WTC11 (cell line): ENCODE data around the gene ZNF684. TPM values are rescaled to one million over a fixed set of nuclear protein-coding genes. Genes with fewer than 3 reads are reported as not detected.
A peak's percentile ranks its signal among the peaks of the same experiment; 100 is the strongest.

Experiments
- ATF1 ChIP-seq: sonication (generic); formaldehyde crosslinking; IDR thresholded peaks from 2 replicates; pipeline ENCODE4 v1.8.1; 2023; ENCODE audit warnings: mild to moderate bottlenecking, moderate library complexity, missing genetic modification reagents
- ATF3 ChIP-seq: sonication (generic); formaldehyde crosslinking; conservative IDR thresholded peaks from 2 replicates; pipeline ENCODE4 v1.8.1; 2022; ENCODE audit warnings: mild to moderate bottlenecking, missing genetic modification reagents
- CDX4 ChIP-seq: fragments of 250-450 bp; sonication (Bioruptor Pico); IDR thresholded peaks from 2 replicates; pipeline ENCODE4 v1.9.0; 2021; ENCODE audit warnings: moderate library complexity, mild to moderate bottlenecking, inconsistent platforms, borderline replicate concordance
- E2F5 ChIP-seq: sonication (generic); formaldehyde crosslinking; IDR thresholded peaks from 2 replicates; pipeline ENCODE4 v1.8.1; 2022; ENCODE audit warnings: mild to moderate bottlenecking, moderate library complexity, missing genetic modification reagents
- ETV6 ChIP-seq: sonication (generic); formaldehyde crosslinking; IDR thresholded peaks from 2 replicates; pipeline ENCODE4 v1.8.1; 2022; ENCODE audit warnings: mild to moderate bottlenecking, missing genetic modification reagents
- KAT7 ChIP-seq: sonication (generic); formaldehyde crosslinking; IDR thresholded peaks from 2 replicates; pipeline ENCODE4 v1.8.1; 2023; ENCODE audit warnings: missing genetic modification reagents, mild to moderate bottlenecking, borderline replicate concordance
- MAX ChIP-seq: sonication (generic); formaldehyde crosslinking; IDR thresholded peaks from 2 replicates; pipeline ENCODE4 v1.8.0; 2022; ENCODE audit warnings: mild to moderate bottlenecking, missing genetic modification reagents
- MYBL2 ChIP-seq: sonication (generic); formaldehyde crosslinking; IDR thresholded peaks from 2 replicates; pipeline ENCODE4 v1.8.1; 2023; ENCODE audit warnings: mild to moderate bottlenecking, moderate library complexity, missing genetic modification reagents
- PRRX2 ChIP-seq: fragments of 250-450 bp; sonication (Bioruptor Pico); IDR thresholded peaks from 2 replicates; pipeline ENCODE4 v1.8.0; 2021; ENCODE audit warnings: mild to moderate bottlenecking
- RELA ChIP-seq: sonication (generic); formaldehyde crosslinking; IDR thresholded peaks from 2 replicates; pipeline ENCODE4 v1.8.1; 2022; ENCODE audit warnings: missing genetic modification reagents, mild to moderate bottlenecking, borderline replicate concordance
- SMAD3 ChIP-seq: sonication (generic); formaldehyde crosslinking; IDR thresholded peaks from 2 replicates; pipeline ENCODE4 v1.8.0; 2022; ENCODE audit warnings: missing genetic modification reagents, mild to moderate bottlenecking, borderline replicate concordance
- SP1 ChIP-seq: sonication (generic); formaldehyde crosslinking; conservative IDR thresholded peaks from 2 replicates; pipeline ENCODE4 v1.8.1; 2022; ENCODE audit warnings: missing genetic modification reagents
- TCF7 ChIP-seq: sonication (generic); formaldehyde crosslinking; IDR thresholded peaks from 2 replicates; pipeline ENCODE4 v1.8.0; 2022; ENCODE audit warnings: mild to moderate bottlenecking, low read depth, missing genetic modification reagents, moderate library complexity
- TEAD1 ChIP-seq: sonication (generic); formaldehyde crosslinking; IDR thresholded peaks from 2 replicates; pipeline ENCODE4 v1.8.0; 2022; ENCODE audit warnings: mild to moderate bottlenecking, missing genetic modification reagents
- TEAD4 ChIP-seq: sonication (generic); formaldehyde crosslinking; IDR thresholded peaks from 2 replicates; pipeline ENCODE4 v1.8.0; 2022; ENCODE audit warnings: mild to moderate bottlenecking, missing genetic modification reagents
- USF1 ChIP-seq: sonication (generic); formaldehyde crosslinking; IDR thresholded peaks from 2 replicates; pipeline ENCODE4 v1.8.0; 2022; ENCODE audit warnings: mild to moderate bottlenecking, missing genetic modification reagents
- ZNF219 ChIP-seq: sonication (generic); formaldehyde crosslinking; IDR thresholded peaks from 2 replicates; pipeline ENCODE4 v1.8.0; 2023; ENCODE audit warnings: missing genetic modification reagents, mild to moderate bottlenecking, borderline replicate concordance
- ZNF232 ChIP-seq: sonication (generic); formaldehyde crosslinking; IDR thresholded peaks from 2 replicates; pipeline ENCODE4 v1.8.0; 2022; ENCODE audit warnings: mild to moderate bottlenecking, missing genetic modification reagents
- ZNF423 ChIP-seq: fragments of 250-450 bp; sonication (Bioruptor Pico); IDR thresholded peaks from 2 replicates; pipeline ENCODE4 v2.1.2; 2022; ENCODE audit warnings: mild to moderate bottlenecking, moderate library complexity
- total RNA-seq: library from RNA; stranded (reverse); gene quantifications from 3 replicates; pipeline ENCODE4 v1.2.3, GENCODE V29; 2021
- TF ChIP-seq, protein P1 (sequence below): sonication (generic); formaldehyde crosslinking; IDR thresholded peaks from 2 replicates; pipeline ENCODE4 v1.8.0; 2023; ENCODE audit warnings: mild to moderate bottlenecking, missing genetic modification reagents
- TF ChIP-seq, protein P2 (sequence below): sonication (generic); formaldehyde crosslinking; IDR thresholded peaks from 2 replicates; pipeline ENCODE4 v1.8.1; 2022; ENCODE audit warnings: missing genetic modification reagents, borderline replicate concordance
- TF ChIP-seq, protein P3 (sequence below): sonication (generic); formaldehyde crosslinking; IDR thresholded peaks from 2 replicates; pipeline ENCODE4 v1.8.0; 2022; ENCODE audit warnings: missing genetic modification reagents

ZNF684 gene
- total RNA-seq, 1 experiment from 2014 or later, result 9.8 TPM

GRCh38 chr1:40508375-40509341 is 22.8 kb upstream of the ZNF684 start, which contains the start of gene EXO5 (continued):
- TF ChIP-seq E2F5 (peak; percentile 63), SP1 (CRISPR knock-in tag) (0 out of 2 replicates have a peak, but pooled peaks have one; percentile 52), TEAD1 (CRISPR knock-in tag) (peak; percentile 47; the same call in 1 of the 2 replicates), ATF3 (CRISPR knock-in tag) (no peak), MYBL2 (peak; percentile 39; the same call in 1 of the 2 replicates), TEAD4 (CRISPR knock-in tag) (no peak), USF1 (CRISPR knock-in tag) (peak; percentile 37; the same call in 1 of the 2 replicates), TCF7 (CRISPR knock-in tag) (no peak), ZNF219 (CRISPR knock-in tag) (no peak), SMAD3 (CRISPR knock-in tag) (no peak), PRRX2 (CRISPR knock-in tag) (no peak), ATF1 (CRISPR knock-in tag) (peak; percentile 29; the same call in 1 of the 2 replicates), KAT7 (CRISPR knock-in tag) (no peak), ZNF232 (CRISPR knock-in tag) (peak; percentile 74; the same call in 1 of the 2 replicates), CDX4 (no peak), ZNF423 (no peak), ETV6 (CRISPR knock-in tag) (no peak), RELA (CRISPR knock-in tag) (no peak), MAX (CRISPR knock-in tag) (peak; percentile 84; the same call in 1 of the 2 replicates)
- TF ChIP-seq, protein P1, sequence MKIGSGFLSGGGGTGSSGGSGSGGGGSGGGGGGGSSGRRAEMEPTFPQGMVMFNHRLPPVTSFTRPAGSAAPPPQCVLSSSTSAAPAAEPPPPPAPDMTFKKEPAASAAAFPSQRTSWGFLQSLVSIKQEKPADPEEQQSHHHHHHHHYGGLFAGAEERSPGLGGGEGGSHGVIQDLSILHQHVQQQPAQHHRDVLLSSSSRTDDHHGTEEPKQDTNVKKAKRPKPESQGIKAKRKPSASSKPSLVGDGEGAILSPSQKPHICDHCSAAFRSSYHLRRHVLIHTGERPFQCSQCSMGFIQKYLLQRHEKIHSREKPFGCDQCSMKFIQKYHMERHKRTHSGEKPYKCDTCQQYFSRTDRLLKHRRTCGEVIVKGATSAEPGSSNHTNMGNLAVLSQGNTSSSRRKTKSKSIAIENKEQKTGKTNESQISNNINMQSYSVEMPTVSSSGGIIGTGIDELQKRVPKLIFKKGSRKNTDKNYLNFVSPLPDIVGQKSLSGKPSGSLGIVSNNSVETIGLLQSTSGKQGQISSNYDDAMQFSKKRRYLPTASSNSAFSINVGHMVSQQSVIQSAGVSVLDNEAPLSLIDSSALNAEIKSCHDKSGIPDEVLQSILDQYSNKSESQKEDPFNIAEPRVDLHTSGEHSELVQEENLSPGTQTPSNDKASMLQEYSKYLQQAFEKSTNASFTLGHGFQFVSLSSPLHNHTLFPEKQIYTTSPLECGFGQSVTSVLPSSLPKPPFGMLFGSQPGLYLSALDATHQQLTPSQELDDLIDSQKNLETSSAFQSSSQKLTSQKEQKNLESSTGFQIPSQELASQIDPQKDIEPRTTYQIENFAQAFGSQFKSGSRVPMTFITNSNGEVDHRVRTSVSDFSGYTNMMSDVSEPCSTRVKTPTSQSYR (CRISPR knock-in tag), result peak; percentile 18; the same call in 1 of the 2 replicates
- TF ChIP-seq, protein P2, sequence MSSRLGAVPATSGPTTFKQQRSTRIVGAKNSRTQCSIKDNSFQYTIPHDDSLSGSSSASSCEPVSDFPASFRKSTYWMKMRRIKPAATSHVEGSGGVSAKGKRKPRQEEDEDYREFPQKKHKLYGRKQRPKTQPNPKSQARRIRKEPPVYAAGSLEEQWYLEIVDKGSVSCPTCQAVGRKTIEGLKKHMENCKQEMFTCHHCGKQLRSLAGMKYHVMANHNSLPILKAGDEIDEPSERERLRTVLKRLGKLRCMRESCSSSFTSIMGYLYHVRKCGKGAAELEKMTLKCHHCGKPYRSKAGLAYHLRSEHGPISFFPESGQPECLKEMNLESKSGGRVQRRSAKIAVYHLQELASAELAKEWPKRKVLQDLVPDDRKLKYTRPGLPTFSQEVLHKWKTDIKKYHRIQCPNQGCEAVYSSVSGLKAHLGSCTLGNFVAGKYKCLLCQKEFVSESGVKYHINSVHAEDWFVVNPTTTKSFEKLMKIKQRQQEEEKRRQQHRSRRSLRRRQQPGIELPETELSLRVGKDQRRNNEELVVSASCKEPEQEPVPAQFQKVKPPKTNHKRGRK (CRISPR knock-in tag), result no peak
- TF ChIP-seq, protein P3, sequence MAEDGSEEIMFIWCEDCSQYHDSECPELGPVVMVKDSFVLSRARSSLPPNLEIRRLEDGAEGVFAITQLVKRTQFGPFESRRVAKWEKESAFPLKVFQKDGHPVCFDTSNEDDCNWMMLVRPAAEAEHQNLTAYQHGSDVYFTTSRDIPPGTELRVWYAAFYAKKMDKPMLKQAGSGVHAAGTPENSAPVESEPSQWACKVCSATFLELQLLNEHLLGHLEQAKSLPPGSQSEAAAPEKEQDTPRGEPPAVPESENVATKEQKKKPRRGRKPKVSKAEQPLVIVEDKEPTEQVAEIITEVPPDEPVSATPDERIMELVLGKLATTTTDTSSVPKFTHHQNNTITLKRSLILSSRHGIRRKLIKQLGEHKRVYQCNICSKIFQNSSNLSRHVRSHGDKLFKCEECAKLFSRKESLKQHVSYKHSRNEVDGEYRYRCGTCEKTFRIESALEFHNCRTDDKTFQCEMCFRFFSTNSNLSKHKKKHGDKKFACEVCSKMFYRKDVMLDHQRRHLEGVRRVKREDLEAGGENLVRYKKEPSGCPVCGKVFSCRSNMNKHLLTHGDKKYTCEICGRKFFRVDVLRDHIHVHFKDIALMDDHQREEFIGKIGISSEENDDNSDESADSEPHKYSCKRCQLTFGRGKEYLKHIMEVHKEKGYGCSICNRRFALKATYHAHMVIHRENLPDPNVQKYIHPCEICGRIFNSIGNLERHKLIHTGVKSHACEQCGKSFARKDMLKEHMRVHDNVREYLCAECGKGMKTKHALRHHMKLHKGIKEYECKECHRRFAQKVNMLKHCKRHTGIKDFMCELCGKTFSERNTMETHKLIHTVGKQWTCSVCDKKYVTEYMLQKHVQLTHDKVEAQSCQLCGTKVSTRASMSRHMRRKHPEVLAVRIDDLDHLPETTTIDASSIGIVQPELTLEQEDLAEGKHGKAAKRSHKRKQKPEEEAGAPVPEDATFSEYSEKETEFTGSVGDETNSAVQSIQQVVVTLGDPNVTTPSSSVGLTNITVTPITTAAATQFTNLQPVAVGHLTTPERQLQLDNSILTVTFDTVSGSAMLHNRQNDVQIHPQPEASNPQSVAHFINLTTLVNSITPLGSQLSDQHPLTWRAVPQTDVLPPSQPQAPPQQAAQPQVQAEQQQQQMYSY (CRISPR knock-in tag), result no peak
